Activated CD4-positive, alpha-beta T cell treated with anti-CD3 and anti-CD28 coated beads, Interleukin-2, amount 50 U/mL, for 4 hours (primary cell): ENCODE measurements around the gene DNAAF9.

ENCODE experiments used
- DNase-seq, 2 experiments: peaks; one replicate each; pipeline ENCODE4 v3.0.0-alpha.2; 2020

The DNAAF9 gene

GRCh38 chr20:3409417-3409816, 1.9 kb upstream of the DNAAF9 start:
- DNase-seq: no peak

GRCh38 chr20:3407771-3408637, 535 bp upstream of the DNAAF9 start:
- DNase-seq: peak; percentile 51 to 53

DNA sequence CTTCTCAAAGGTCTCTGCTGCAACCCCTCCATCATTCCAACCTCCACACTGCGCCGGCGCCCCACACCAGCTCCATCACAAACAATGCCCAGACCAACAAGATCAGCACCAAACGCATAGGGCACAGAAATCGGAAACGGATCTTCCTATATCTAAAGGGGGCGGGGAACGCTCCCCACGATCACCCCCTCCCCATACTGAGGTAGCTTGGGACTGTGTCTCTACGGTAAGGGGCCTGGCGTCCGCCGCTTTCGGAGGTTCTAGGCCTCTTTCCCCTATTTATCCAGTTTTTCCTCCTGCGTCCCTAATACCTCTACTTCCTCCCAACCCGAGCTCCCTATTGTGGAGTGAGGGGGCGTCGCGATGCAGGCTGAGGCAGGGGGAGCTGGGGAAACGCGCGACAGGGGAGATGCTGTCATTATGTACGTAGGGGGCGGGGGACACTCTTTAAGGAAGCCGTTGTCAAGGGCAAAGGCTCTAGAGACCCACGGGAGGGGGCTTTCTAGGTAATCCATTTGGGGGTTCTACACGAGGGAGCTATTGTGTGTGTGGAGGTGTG, 909 bp downstream of the DNAAF9 start:
- no peak for DNase-seq

GRCh38 chr20:3405696-3406358, 1.6 kb downstream of the DNAAF9 start:
- no peak for DNase-seq

- DNase-seq: no peak
These were observed 2.3 kb downstream of the DNAAF9 start for GRCh38 chr20:3405139-3405538.

DNA sequence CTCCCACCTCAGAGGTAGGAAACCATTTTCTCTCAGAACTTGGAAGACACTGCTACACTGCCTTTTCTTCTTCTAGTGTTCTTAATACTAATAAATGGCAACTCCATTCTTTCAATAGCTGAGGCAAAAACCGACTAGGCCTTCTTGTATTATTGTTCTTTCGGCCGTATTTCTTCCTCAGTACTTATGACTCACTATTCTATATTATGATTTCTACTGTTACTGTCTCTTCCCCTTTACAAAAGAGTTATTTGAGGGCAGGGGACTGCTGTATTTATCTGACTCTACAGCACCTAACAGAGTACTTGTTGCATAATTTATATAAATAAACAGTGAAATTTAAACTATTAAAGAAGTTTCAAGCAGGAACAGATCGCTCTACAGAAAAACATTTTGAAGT, 3.1 kb downstream of the DNAAF9 start:
- DNase-seq: no peak

GRCh38 chr20:3403741-3404140, 3.7 kb downstream of the DNAAF9 start:
- no peak for DNase-seq

GRCh38 chr20:3402453-3402852, 5.0 kb downstream of the DNAAF9 start:
- DNase-seq: no peak

GRCh38 chr20:3400260-3401155, 7.0 kb downstream of the DNAAF9 start:
- no peak for DNase-seq

GRCh38 chr20:3398681-3399252, 8.7 kb downstream of the DNAAF9 start:
- no peak for DNase-seq

DNA sequence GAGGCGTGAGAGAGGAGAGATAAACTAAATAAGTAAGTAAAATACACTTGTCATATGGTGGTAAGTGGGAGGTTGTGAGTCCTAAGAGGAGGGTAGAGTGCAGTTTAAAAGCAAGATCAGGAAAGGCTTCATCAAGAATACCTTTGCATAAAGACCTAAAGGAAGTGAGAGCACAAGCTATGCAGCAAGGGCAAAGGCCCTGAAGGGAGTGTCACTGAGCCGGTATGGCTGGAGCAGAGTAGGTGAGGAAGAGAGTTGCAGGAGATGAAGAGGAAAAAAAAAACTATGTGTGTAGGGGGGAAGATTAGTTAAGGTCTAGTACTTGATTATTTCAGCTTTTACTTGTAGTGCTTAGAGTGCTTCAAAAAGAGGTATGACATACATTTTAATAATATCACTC, 11.0 kb downstream of the DNAAF9 start:
- no peak for DNase-seq

GRCh38 chr20:3392756-3393155, 14.7 kb downstream of the DNAAF9 start:
- DNase-seq: no peak

DNA sequence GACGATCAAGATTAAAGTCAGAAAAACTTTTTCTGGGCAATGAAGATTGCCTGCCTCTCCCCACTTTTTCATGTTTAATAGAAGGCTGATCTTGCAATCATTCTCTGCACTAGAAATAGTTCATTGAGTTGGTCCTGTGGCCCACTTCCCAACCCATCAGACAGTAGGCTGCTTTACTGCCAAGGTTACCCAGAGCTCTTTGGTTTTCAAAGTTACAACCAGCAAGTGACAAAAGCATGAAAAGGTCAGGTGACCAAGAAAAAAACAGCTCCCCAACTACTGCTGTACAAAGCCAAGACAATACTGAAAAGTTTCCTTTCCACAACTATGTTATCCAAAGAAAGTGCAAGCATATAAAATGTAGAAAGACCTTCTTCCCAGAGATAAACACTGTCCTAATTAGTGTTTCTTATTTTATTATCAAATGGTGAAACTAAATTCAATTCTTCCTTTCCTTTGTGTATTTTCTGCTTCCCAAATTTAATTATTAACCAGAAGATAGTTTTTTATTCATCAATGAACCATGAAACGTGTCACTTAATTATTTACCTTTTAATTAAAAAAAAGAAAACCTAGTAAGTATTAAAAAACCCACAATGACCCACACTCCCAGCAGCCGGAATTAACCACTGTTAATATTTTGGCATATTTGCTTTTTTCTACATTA, 16.6 kb downstream of the DNAAF9 start:
- no peak for DNase-seq

- DNase-seq: no peak
These were observed 23.5 kb downstream of the DNAAF9 start for GRCh38 chr20:3383878-3384495.

DNA sequence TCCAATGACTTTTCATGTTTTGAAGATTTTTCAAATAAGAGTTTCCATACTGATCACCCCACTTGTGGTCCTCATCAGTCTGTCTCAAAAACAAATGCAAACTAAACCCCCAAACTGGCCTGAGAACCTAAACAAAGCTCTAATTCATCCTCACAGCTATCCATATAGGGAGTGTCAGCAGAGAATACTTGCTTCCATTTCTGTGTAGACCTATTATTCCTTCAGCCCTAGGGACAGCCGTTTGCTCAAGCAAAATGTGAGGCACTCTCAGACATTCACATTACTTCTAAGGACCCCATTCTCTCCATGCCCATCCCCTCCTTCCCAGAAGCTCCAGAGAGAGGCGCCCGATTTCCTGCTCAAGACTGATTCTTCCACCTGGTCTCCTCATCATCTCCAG, 24.6 kb downstream of the DNAAF9 start:
- no peak for DNase-seq

- DNase-seq: no peak
These were observed 27.0 kb downstream of the DNAAF9 start for GRCh38 chr20:3380228-3381070.

- no peak for DNase-seq
These were observed 29.3 kb downstream of the DNAAF9 start for GRCh38 chr20:3378138-3378537.

DNA sequence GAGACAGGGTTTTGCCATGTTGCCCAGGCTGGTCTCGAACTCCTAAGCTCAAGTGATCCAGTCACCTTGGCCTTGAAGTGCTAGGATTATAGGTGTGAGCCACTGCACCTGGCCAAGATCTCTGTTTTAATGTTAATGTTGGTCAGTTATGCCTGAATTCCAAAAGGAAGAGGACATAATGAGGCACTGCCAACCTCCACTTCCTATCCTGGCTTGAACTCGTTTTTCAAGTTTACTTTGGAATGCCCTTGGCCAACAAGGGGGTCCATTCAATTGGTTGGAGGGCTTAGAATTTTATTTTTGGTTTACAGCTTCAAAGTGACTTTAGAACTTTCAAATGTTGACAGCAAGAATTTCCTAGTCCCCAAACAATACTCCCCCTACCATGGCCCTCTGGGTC, 29.8 kb downstream of the DNAAF9 start:
- no peak for DNase-seq

- no peak for DNase-seq
These were observed 33.2 kb downstream of the DNAAF9 start for GRCh38 chr20:3374296-3374695.

DNA sequence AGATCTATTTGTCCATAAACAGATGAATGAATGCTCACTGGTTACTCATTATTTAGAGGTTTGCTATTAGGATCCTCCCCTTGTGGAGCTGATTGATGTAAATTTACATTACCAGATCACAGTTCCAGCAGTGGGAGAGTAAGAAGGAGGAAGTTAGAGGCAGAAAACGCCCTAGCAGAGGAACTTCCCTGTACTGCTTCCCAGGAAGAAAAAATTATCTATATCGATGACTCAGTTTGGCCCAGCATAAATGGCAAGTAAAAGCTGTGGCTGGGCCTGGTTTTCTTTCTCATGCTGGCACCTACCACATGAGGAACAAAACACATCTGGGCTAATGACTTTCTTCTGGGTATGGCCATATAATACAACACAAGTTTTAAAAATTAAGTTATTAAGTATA, 35.7 kb downstream of the DNAAF9 start:
- DNase-seq: no peak

DNA sequence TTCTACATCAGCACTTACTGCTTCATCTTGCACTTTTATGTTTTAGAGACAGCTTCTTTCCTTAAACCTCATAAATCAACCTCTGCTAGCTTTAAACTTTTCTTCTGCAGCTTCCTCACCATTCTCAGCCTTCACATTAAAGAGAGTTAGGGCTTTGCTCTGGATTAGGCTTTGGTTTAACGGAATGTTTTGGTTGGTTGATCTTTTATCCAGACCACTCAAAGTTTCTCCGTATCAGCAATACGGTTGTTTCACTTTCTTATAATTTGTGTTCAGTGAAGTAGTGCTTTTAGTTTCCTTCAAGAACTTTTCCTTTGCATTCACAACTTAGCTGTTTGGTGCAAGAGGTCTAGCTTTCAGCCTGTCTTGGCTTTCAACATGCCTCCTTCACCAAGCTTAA, 40.4 kb downstream of the DNAAF9 start:
- DNase-seq: no peak
